Measurements from ENCODE around the gene MRPL50.

GRCh38 chr9:101366038-101366756, 32.2 kb downstream of the MRPL50 start:
- TF ChIP-seq CTCF (IDR thresholded peaks at IDR 0.05), result no peak
- no peak for TF ChIP-seq EZH2 (IDR thresholded peaks at IDR 0.05; ENCODE audit: borderline replicate concordance, insufficient read depth, low read depth, low read length, poor library complexity, severe bottlenecking)

All from B cell (primary cell).